Thyroid gland (tissue), 4 donors: ENCODE results near the gene SNCAIP.

ENCODE experiments used
- CTCF ChIP-seq, 6 experiments: fragments of 200-600 bp in 3 of 6; fragments of 450-650 bp in 3 of 6; sonication (generic) in 3 of 6; IDR thresholded peaks; one replicate each; pipeline ENCODE4 v1.5.1; 2016 to 2019; ENCODE audit warnings: antibody characterized with exemption in 6 of 6, mild to moderate bottlenecking in 2 of 6, inconsistent platforms in 1 of 6, moderate library complexity in 1 of 6
- POLR2A ChIP-seq, 2 donors: fragments of 450-650 bp; IDR thresholded peaks; one replicate each; pipeline ENCODE4 v1.6.1; 2017; ENCODE audit warnings: antibody characterized with exemption in 2 of 2, mild to moderate bottlenecking in 2 of 2, moderate library complexity in 1 of 2

- no peak for TF ChIP-seq CTCF (IDR thresholded peaks at IDR 0.05)
- TF ChIP-seq POLR2A (IDR thresholded peaks at IDR 0.05): no peak
These were observed 143.9 kb downstream of the SNCAIP start for GRCh38 chr5:122455939-122456338.
